GM04503 (cell line): Measurements from ENCODE around the gene ROPN1L.

Source experiments
- DNase-seq: peaks from one replicate; pipeline ENCODE4 v3.0.0-alpha.2; 2012; ENCODE audit warnings: low read depth

ROPN1L gene

GRCh38 chr5:10427978-10428377, 13.7 kb upstream of the ROPN1L start:
- DNase-seq = no peak

- no peak for DNase-seq
Observed at GRCh38 chr5:10431415-10431814, 10.3 kb upstream of the ROPN1L start.

- no peak for DNase-seq
Observed at GRCh38 chr5:10432059-10433008, 9.3 kb upstream of the ROPN1L start.

- no peak for DNase-seq
Observed at GRCh38 chr5:10434392-10434791, 7.3 kb upstream of the ROPN1L start.

- DNase-seq = no peak
Observed at GRCh38 chr5:10438301-10438700, 3.4 kb upstream of the ROPN1L start.

GRCh38 chr5:10439692-10440091, 2.0 kb upstream of the ROPN1L start:
- no peak for DNase-seq

GRCh38 chr5:10440367-10440990, 1.2 kb upstream of the ROPN1L start:
- no peak for DNase-seq

GRCh38 chr5:10441992-10442435, 335 bp downstream of the ROPN1L start:
- DNase-seq = no peak

- DNase-seq = peak; percentile 39
Observed at GRCh38 chr5:10442576-10442975, 897 bp downstream of the ROPN1L start.

GRCh38 chr5:10445352-10445751, 3.7 kb downstream of the ROPN1L start:
- DNase-seq = no peak

GRCh38 chr5:10446490-10446889, 4.8 kb downstream of the ROPN1L start:
- no peak for DNase-seq

GRCh38 chr5:10447041-10447440, 5.4 kb downstream of the ROPN1L start:
- no peak for DNase-seq

- DNase-seq = no peak
Observed at GRCh38 chr5:10448754-10449360, 7.2 kb downstream of the ROPN1L start.

- DNase-seq = no peak
Observed at GRCh38 chr5:10451137-10451824, 9.6 kb downstream of the ROPN1L start.

- DNase-seq = no peak
Observed at GRCh38 chr5:10452768-10453331, 11.2 kb downstream of the ROPN1L start.

- DNase-seq = no peak
Observed at GRCh38 chr5:10453545-10453944, 11.9 kb downstream of the ROPN1L start.

- no peak for DNase-seq
Observed at GRCh38 chr5:10454591-10455276, 13.1 kb downstream of the ROPN1L start.

- no peak for DNase-seq
Observed at GRCh38 chr5:10455277-10455670, 13.6 kb downstream of the ROPN1L start.

GRCh38 chr5:10456583-10457420, 15.1 kb downstream of the ROPN1L start:
- no peak for DNase-seq
